ENCODE results near the gene PRDM15. TPM values are rescaled to one million over a fixed set of nuclear protein-coding genes. Genes with fewer than 3 reads are reported as not detected.

PRDM15 gene
- total RNA-seq, 4 donors from 2014 or later = 7.6 to 27.5 (median 12.9) TPM

GRCh38 chr21:41907496-41908258 is 28.5 kb upstream of the PRDM15 start:
- TF ChIP-seq EP300 (IDR thresholded peaks at IDR 0.05) (no peak), POLR2AphosphoS5 (IDR thresholded peaks at IDR 0.05) (no peak)
- no peaks in the 10 kb centered on the region for H3K27me3 ChIP-seq
- H3K36me3 ChIP-seq = peaks cover 85% of the 10 kb centered on the region
- no peak overlapping the region for H3K4me3 ChIP-seq
- no peak for DNase-seq (ENCODE audit: low spot score in 2 of 2)
- no peaks in the 10 kb centered on the region for H3K4me1 ChIP-seq
- H3K9me3 ChIP-seq = no peaks in the 10 kb centered on the region
- WGBS = 94% methylated on average over 28 of the region's 36 CpGs
- no peak overlapping the region for H3K27ac ChIP-seq

GRCh38 chr21:41906770-41907169 is 27.6 kb upstream of the PRDM15 start:
- Histone ChIP-seq H3K27me3 (no peaks in the 10 kb centered on the region), H3K27ac (no peak overlapping the region), H3K4me3 (no peak overlapping the region), H3K4me1 (no peaks in the 10 kb centered on the region), H3K36me3 (peaks cover 86% of the 10 kb centered on the region), H3K9me3 (no peaks in the 10 kb centered on the region)
- 83% methylated on average over 14 of the region's 14 CpGs for WGBS
- TF ChIP-seq POLR2AphosphoS5 (IDR thresholded peaks at IDR 0.05) (no peak), CTCF (IDR thresholded peaks at IDR 0.05) (no peak), POLR2A (IDR thresholded peaks at IDR 0.05) (no peak), EP300 (IDR thresholded peaks at IDR 0.05) (no peak)
- DNase-seq (ENCODE audit: low spot score in 2 of 2) = no peak

- no peaks in the 10 kb centered on the region for H3K9me3 ChIP-seq
- WGBS = 87% methylated on average over 21 of the region's 23 CpGs
- no peak for DNase-seq (ENCODE audit: low spot score in 2 of 2)
- H3K27me3 ChIP-seq = no peaks in the 10 kb centered on the region
- TF ChIP-seq EP300 (IDR thresholded peaks at IDR 0.05) (no peak), CTCF (IDR thresholded peaks at IDR 0.05) (no peak), POLR2A (IDR thresholded peaks at IDR 0.05) (no peak)
- H3K4me1 ChIP-seq = no peaks in the 10 kb centered on the region
- H3K36me3 ChIP-seq = peaks cover 92% of the 10 kb centered on the region
- no peak overlapping the region for H3K27ac ChIP-seq
- H3K4me3 ChIP-seq = no peak overlapping the region
Measured at GRCh38 chr21:41903559-41904351, 24.6 kb upstream of the PRDM15 start.

GRCh38 chr21:41902946-41903345 is 23.8 kb upstream of the PRDM15 start:
- 98% methylated on average over 8 of the region's 8 CpGs for WGBS
- peaks cover 92% of the 10 kb centered on the region for H3K36me3 ChIP-seq
- TF ChIP-seq EP300 (IDR thresholded peaks at IDR 0.05) (no peak), POLR2A (IDR thresholded peaks at IDR 0.05) (no peak), POLR2AphosphoS5 (IDR thresholded peaks at IDR 0.05) (no peak), CTCF (IDR thresholded peaks at IDR 0.05) (no peak)
- H3K27ac ChIP-seq = no peak overlapping the region
- H3K27me3 ChIP-seq = no peaks in the 10 kb centered on the region
- DNase-seq (ENCODE audit: low spot score in 2 of 2) = no peak
- H3K9me3 ChIP-seq = no peaks in the 10 kb centered on the region
- no peak overlapping the region for H3K4me3 ChIP-seq
- no peaks in the 10 kb centered on the region for H3K4me1 ChIP-seq

- Histone ChIP-seq H3K27ac (no peak overlapping the region), H3K27me3 (no peaks in the 10 kb centered on the region), H3K4me1 (no peaks in the 10 kb centered on the region), H3K36me3 (peaks cover 85% of the 10 kb centered on the region), H3K9me3 (no peaks in the 10 kb centered on the region), H3K4me3 (no peak overlapping the region)
- no peak for TF ChIP-seq CTCF (IDR thresholded peaks at IDR 0.05)
- no peak for TF ChIP-seq POLR2AphosphoS5 (IDR thresholded peaks at IDR 0.05)
- TF ChIP-seq EP300 (IDR thresholded peaks at IDR 0.05) = no peak
- no peak for TF ChIP-seq POLR2A (IDR thresholded peaks at IDR 0.05)
- no peak for DNase-seq (ENCODE audit: low spot score in 2 of 2)
- 94% methylated on average over 3 of the region's 3 CpGs for whole genome bisulfite sequencing
Measured at GRCh38 chr21:41901782-41902181, 22.6 kb upstream of the PRDM15 start.

All from suprapubic skin (tissue), 4 donors.